ENCODE results near the gene ATP13A2. TPM values are rescaled to one million over a fixed set of nuclear protein-coding genes. Genes with fewer than 3 reads are reported as not detected.

The ATP13A2 gene
- total RNA-seq, 4 donors from 2014 or later, result 42.7 to 62.0 (median 47.3) TPM

- no peaks in the 10 kb centered on the region for H3K9me3 ChIP-seq
- H3K4me1 ChIP-seq, result peaks cover 45% of the 10 kb centered on the region
- no peaks in the 10 kb centered on the region for H3K27me3 ChIP-seq
- H3K4me3 ChIP-seq, result no peak overlapping the region
- TF ChIP-seq, protein P1, sequence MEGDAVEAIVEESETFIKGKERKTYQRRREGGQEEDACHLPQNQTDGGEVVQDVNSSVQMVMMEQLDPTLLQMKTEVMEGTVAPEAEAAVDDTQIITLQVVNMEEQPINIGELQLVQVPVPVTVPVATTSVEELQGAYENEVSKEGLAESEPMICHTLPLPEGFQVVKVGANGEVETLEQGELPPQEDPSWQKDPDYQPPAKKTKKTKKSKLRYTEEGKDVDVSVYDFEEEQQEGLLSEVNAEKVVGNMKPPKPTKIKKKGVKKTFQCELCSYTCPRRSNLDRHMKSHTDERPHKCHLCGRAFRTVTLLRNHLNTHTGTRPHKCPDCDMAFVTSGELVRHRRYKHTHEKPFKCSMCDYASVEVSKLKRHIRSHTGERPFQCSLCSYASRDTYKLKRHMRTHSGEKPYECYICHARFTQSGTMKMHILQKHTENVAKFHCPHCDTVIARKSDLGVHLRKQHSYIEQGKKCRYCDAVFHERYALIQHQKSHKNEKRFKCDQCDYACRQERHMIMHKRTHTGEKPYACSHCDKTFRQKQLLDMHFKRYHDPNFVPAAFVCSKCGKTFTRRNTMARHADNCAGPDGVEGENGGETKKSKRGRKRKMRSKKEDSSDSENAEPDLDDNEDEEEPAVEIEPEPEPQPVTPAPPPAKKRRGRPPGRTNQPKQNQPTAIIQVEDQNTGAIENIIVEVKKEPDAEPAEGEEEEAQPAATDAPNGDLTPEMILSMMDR (IDR thresholded peaks at IDR 0.05), result no peak
- TF ChIP-seq POLR2A (IDR thresholded peaks at IDR 0.05), result no peak
- no peak for TF ChIP-seq EP300 (IDR thresholded peaks at IDR 0.05)
- TF ChIP-seq POLR2AphosphoS5 (IDR thresholded peaks at IDR 0.05), result no peak
- H3K36me3 ChIP-seq, result peaks cover 24% of the 10 kb centered on the region
- 80% methylated on average over 11 of the region's 11 CpGs for WGBS
- no peak for DNase-seq (ENCODE audit: low spot score in 2 of 2)
- no peak overlapping the region for H3K27ac ChIP-seq
Observed at GRCh38 chr1:16982902-16983301, 28.8 kb downstream of the ATP13A2 start.

- peaks cover 8% of the 10 kb centered on the region for H3K36me3 ChIP-seq
- WGBS, result 82% methylated on average over 10 of the region's 10 CpGs
- no peaks in the 10 kb centered on the region for H3K9me3 ChIP-seq
- H3K27ac ChIP-seq, result no peak overlapping the region
- H3K27me3 ChIP-seq, result no peaks in the 10 kb centered on the region
- H3K4me1 ChIP-seq, result peaks cover 57% of the 10 kb centered on the region
- TF ChIP-seq POLR2AphosphoS5 (IDR thresholded peaks at IDR 0.05) (no peak), EP300 (IDR thresholded peaks at IDR 0.05) (no peak), POLR2A (IDR thresholded peaks at IDR 0.05) (no peak)
- TF ChIP-seq, protein P1 (IDR thresholded peaks at IDR 0.05), result no peak
- no peak for DNase-seq (ENCODE audit: low spot score in 2 of 2)
- H3K4me3 ChIP-seq, result no peak overlapping the region
Observed at GRCh38 chr1:16981269-16981849, 30.4 kb downstream of the ATP13A2 start.

DNA sequence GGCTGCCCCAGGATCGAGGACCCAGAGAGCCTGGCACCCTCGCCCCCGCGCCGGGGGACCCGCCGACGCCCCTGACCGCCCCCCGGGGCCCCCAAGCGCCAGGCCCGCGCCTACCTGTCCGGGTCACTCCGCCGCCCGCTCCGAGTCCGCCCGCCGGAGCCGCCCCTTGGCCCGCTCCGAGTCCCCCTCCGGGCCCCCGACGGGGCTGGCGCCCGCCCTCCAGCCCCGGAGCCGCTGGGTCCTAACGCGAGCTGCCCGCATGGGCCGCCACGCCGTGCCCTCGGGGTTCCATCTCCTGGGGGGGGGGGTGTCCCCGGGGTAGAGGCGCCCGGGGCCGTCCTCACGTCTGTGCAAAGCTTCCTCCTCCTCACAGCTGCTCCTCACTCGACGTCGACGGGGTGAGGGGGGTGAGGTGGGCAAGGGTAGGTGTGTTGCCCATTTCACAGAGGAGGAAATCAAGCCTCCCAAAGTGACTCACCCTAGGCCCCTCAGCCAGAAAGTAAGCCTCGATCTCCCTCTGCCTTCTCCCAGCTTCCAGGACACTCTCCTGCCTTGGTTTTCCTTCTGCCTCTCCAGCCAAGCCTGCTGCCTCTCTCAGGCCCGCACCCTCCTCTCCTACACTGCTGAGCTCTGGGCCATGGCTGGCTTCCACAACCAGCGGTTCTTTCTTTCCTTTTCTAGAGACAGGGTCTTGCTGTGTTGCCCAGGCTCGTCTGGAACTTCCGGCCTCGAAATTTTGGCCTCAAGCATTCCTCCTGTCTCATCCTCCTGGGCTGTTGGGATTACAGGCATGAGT, 31.1 kb downstream of the ATP13A2 start, which contains the start of gene MFAP2:
MFAP2 (minus strand) TSS at position 148 of the 796 bp plus-strand sequence. CDS start 2,347 bp downstream, outside the sequence.
- H3K4me3 ChIP-seq, result peak within 1 kb of the TSS; percentile 55
- WGBS, result 14% methylated on average over 18 of the region's 53 CpGs
- no peak for TF ChIP-seq EP300 (IDR thresholded peaks at IDR 0.05)
- TF ChIP-seq POLR2AphosphoS5 (IDR thresholded peaks at IDR 0.05), result no peak
- TF ChIP-seq, protein P1 (IDR thresholded peaks at IDR 0.05), result no peak
- no peak for TF ChIP-seq POLR2A (IDR thresholded peaks at IDR 0.05)

DNA sequence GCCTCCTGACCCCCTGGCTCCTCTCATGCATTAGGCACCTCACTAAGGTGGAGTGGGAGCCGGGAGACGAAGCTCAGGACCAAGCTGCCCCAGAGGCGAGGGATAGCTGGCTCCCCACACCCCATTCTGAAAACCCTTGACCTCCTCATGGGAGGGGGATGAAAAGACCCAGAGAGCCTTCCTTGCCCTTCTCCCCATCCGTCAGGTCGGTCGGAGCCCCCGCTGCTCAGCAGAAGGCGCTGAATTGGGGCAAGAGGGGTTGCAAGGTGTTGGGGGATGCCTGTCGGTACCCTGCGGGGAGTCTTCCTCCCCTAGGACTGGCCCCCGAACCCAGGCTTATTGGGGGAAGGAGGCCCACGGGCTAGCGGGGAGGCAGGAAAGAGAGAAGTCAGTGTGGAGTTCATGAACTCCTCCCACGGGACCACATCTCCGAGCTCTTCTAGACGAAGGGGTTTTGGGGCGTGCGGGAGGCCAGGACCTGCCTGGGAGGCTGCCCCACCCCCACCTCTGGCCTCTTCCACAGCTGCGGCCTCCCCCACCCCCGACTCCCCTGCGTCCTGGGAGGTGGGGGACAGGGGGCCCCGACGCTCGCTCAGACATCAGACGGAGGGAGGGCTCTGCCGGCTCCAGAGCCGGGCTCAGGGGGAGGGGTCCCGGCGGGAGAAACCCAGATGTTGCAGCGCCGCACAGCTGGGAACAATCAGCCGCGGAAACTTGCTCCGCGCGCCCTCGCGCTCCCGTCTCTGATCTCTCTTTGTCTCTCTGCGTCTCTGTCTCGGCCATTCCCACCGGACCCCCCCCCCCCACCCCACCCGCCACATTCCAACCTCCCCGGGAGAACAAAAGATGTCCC, 32.0 kb downstream of the ATP13A2 start:
- WGBS, result 15% methylated on average over 24 of the region's 44 CpGs
- Histone ChIP-seq H3K4me3 (peak overlapping the region; percentile 55), H3K9me3 (no peaks in the 10 kb centered on the region), H3K36me3 (no peaks in the 10 kb centered on the region), H3K27me3 (no peaks in the 10 kb centered on the region), H3K4me1 (peaks cover 68% of the 10 kb centered on the region), H3K27ac (peak overlapping the region; percentile 85)
- TF ChIP-seq POLR2AphosphoS5 (IDR thresholded peaks at IDR 0.05) (no peak), POLR2A (IDR thresholded peaks at IDR 0.05) (no peak), EP300 (IDR thresholded peaks at IDR 0.05) (no peak)
- TF ChIP-seq, protein P1 (IDR thresholded peaks at IDR 0.05), result no peak
- DNase-seq (ENCODE audit: low spot score in 2 of 2), result no peak

More for the DNA sequence above, 31.1 kb downstream of the ATP13A2 start, which contains the start of gene MFAP2:
- no peaks in the 10 kb centered on the region for H3K27me3 ChIP-seq
- H3K36me3 ChIP-seq, result peaks cover 1% of the 10 kb centered on the region
- no peaks in the 10 kb centered on the region for H3K9me3 ChIP-seq
- no peak for DNase-seq (ENCODE audit: low spot score in 2 of 2)
- H3K4me1 ChIP-seq, result peaks cover 64% of the 10 kb centered on the region
- peak within 1 kb of the TSS; percentile 85 for H3K27ac ChIP-seq
